VCaP (cell line): Measurements from ENCODE around the gene GREB1.

Experiments used
- H3K27ac ChIP-seq: fragments of 450-650 bp; 2 replicates; pipeline ENCODE4 v1.5.1; 2017
- TF ChIP-seq, protein P1 (sequence below): fragments of 450-650 bp; conservative IDR thresholded peaks from 2 replicates; pipeline ENCODE4 v1.5.1; 2017; ENCODE audit warnings: mild to moderate bottlenecking, moderate library complexity

Gene GREB1, protein sequence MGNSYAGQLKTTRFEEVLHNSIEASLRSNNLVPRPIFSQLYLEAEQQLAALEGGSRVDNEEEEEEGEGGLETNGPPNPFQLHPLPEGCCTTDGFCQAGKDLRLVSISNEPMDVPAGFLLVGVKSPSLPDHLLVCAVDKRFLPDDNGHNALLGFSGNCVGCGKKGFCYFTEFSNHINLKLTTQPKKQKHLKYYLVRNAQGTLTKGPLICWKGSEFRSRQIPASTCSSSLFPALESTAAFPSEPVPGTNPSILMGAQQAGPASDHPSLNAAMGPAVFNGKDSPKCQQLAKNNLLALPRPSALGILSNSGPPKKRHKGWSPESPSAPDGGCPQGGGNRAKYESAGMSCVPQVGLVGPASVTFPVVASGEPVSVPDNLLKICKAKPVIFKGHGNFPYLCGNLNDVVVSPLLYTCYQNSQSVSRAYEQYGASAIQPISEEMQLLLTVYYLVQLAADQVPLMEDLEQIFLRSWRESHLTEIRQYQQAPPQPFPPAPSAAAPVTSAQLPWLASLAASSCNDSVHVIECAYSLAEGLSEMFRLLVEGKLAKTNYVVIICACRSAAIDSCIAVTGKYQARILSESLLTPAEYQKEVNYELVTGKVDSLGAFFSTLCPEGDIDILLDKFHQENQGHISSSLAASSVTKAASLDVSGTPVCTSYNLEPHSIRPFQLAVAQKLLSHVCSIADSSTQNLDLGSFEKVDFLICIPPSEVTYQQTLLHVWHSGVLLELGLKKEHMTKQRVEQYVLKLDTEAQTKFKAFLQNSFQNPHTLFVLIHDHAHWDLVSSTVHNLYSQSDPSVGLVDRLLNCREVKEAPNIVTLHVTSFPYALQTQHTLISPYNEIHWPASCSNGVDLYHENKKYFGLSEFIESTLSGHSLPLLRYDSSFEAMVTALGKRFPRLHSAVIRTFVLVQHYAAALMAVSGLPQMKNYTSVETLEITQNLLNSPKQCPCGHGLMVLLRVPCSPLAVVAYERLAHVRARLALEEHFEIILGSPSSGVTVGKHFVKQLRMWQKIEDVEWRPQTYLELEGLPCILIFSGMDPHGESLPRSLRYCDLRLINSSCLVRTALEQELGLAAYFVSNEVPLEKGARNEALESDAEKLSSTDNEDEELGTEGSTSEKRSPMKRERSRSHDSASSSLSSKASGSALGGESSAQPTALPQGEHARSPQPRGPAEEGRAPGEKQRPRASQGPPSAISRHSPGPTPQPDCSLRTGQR (N-terminal part only)

DNA sequence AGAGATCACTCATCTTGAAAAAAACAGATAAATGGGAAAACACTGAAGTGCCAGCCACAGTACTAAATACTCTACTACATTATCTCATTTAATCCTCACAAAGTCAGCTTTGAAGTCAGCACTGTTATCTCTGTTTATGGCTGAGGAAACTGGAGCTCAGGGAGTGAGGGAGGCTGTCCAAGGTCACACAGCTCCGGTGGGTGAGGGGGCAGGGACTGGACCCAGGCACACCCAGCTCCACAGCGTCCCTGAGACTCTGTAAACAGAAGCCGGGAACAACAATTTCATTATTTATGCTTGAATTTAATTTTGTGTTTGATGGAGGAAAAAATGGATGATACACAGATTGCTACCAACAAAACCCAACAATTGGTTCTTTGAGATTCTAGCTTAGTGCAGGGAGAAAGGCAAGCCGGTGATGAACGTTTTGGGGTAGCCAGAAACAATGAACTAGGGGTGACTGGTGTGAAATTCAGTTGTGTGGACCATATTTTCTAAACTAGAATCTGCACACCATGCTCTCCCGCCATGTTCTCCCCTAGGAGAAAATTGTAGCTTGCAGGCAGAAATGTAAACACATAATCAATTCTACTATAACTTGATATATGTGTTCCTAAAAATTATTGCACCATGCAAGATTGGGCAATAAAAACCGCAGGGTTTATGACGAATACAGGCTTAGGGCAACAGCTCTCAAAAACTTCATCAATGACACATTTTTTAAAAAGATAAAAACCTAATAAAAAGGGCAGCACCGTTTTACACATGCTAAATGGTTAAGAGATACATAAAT, at the start of gene GREB1:
GREB1 (plus strand) TSS at position 768 of the 793 bp plus-strand sequence. CDS start 22,570 bp downstream, outside the sequence.
- peak within 1 kb of the TSS; percentile 83 for H3K27ac ChIP-seq
- TF ChIP-seq, protein P1, sequence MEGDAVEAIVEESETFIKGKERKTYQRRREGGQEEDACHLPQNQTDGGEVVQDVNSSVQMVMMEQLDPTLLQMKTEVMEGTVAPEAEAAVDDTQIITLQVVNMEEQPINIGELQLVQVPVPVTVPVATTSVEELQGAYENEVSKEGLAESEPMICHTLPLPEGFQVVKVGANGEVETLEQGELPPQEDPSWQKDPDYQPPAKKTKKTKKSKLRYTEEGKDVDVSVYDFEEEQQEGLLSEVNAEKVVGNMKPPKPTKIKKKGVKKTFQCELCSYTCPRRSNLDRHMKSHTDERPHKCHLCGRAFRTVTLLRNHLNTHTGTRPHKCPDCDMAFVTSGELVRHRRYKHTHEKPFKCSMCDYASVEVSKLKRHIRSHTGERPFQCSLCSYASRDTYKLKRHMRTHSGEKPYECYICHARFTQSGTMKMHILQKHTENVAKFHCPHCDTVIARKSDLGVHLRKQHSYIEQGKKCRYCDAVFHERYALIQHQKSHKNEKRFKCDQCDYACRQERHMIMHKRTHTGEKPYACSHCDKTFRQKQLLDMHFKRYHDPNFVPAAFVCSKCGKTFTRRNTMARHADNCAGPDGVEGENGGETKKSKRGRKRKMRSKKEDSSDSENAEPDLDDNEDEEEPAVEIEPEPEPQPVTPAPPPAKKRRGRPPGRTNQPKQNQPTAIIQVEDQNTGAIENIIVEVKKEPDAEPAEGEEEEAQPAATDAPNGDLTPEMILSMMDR: no peak

DNA sequence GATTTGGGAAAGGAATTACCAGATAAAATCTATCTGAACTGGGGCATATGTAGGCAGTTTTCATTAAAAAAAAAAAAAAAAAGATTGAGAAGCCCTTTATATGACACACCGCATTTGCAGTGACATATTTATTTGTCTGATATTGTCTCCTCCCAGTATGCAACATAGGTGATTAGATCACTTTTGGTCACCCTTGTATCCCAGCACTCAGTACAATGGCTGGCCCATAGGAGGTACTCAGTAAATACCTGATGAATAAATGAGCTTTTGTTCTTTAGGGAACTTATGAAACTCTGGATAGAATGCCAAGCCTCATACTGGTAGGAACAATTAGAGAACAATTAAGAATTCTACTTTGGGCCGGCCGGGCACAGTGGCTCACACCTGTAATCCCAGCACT, 45.0 kb upstream of the GREB1 start:
- no peak overlapping the region for H3K27ac ChIP-seq
- TF ChIP-seq, protein P1: no peak

DNA sequence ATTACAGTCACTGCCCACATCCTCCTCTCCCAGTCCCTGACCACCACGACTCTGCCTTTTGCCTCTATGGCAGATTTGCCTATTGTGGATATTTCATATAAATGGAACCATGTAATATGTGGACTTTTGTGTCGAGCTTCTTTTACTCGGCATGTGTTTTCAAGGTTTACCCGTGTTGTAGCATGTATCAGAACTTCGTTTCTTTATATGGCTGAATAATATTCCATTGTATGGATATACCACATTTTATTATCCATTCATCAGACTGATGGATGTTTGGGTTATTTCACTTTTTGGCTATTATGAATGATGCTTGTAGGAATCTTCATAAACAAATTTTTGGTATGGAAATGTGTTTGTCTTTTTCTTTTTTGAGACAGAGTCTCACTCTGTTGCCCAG, 43.7 kb upstream of the GREB1 start:
- no peak overlapping the region for H3K27ac ChIP-seq
- TF ChIP-seq, protein P1: no peak

DNA sequence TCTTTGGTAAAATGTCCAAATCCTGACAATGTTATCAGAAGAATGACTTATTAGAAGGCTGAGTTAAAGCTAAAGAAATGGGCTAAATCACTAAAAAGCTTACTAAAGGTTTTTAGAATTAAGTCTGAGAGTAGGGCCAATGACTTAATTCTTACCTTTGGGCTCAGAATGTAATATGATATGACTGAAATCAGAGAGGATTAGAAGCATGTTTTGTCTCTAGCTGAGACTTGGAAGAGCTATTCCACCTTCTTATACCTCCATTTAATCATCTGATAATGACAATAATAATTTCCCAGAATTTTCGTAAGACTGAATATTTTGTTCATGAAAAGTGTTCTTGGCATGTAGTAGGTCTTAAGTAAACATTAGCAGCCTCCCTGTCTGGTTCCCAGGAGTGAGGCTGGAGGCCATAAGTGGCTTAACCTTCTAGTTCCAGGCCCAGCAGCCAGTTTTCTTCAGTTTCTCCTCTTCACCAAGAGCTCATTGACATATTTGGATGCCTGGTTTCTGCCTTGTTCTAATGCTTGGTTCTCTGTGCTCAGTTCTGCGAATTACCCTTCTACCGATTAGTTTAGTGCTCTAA, 42.4 kb upstream of the GREB1 start:
- H3K27ac ChIP-seq: no peak overlapping the region
- TF ChIP-seq, protein P1: no peak

DNA sequence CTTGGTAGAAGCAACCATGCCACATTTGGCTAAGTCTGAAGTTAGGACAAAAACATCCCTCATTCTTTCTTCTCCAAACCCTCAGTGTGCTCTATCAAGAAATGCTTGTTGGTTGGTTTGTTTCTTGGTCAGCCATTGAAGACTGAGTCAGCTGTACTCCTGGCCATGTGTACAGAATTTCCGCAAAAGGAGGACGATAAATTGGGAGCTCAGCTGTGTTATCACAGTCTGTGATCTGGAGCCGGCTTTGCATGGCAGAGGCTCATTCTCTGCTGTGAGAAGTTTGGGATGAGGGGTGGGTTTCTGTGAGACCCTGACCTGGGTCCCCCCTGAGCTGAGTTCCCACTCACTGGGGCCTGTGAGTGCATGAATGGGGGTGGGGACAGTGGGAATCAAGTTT, 41.6 kb upstream of the GREB1 start:
- TF ChIP-seq, protein P1: no peak
- H3K27ac ChIP-seq: no peak overlapping the region

DNA sequence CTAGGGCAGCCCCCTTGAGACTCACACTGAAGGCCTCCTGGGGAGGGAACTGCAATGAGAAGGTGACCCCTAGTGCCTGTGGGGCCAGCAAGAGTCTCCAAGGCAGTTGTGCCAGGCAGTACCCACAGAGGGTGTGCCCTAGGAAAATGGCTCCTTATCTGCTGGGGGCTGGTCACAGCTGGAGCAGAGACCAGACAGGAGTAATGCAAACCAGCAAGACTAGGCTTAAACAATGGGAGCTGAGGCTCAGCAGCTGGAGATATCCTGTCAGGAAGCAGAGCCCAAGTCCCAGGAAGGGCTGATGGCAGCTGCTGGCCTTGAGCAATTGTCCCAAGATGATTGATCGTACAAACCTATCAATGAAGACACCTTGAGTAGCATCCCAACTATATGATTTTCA, 41.1 kb upstream of the GREB1 start:
- TF ChIP-seq, protein P1: no peak
- no peak overlapping the region for H3K27ac ChIP-seq
